Measurements from ENCODE around the gene ANK3. TPM values are rescaled to one million over a fixed set of nuclear protein-coding genes. Genes with fewer than 3 reads are reported as not detected.
A peak's percentile ranks its signal among the peaks of the same experiment; 100 is the strongest.

The ANK3 gene
- polyA plus RNA-seq, 1 donor (not counting 4 experiments of a cell fraction or from before 2014, with no cell fraction given) = 8.3 TPM

DNA sequence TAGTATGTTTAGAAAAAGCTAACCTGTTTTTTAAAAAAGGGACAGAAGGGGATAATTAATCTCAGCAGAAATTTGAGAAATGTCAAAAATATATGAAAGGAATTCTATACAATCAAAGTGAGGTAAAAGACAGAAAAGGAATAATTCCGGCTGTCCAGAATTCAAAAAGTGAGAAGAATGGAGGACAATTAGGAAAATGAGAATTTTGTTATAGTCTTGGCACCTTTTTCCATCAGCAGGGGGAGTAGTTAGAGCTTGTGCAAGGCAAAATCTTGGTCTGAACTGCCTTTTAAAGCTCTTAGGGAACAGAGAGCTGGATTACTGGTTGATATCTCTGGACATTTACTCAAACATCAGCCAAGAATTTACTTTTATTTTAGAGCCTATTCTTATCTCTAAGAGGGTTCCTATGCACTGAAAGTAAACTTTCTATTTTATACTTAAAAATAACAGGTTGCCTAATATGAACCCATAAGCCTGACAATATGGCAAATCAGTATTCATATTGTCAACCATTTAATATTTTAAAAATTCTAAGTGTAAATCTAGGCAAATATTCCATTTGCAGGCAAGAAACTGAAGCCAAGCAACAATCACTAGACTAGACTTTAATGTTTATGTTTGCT is 185.6 kb downstream of the ANK3 start:
- TF ChIP-seq CTCF (optimal IDR thresholded peaks at IDR 0.05 in 1 of 3, IDR thresholded peaks at IDR 0.05 in 1 of 3, conservative IDR thresholded peaks at IDR 0.05 in 1 of 3; ENCODE audit: extremely low read depth in 1 of 3, insufficient read depth in 2 of 3, low read length in 3 of 3) = peak in 2 of 3 experiments; percentile 63 to 68
- no peak for TF ChIP-seq EZH2 (IDR thresholded peaks at IDR 0.05; ENCODE audit: low read length)
- Histone ChIP-seq H3K9me3 (ENCODE audit: control insufficient read depth, low read depth, low read length) (no peaks in the 10 kb centered on the region), H2AFZ (ENCODE audit: control insufficient read depth, low read length) (no peak overlapping the region), H3K27me3 (ENCODE audit: control insufficient read depth, extremely low read depth, insufficient read depth, low read length) (no peaks in the 10 kb centered on the region), H3K79me2 (ENCODE audit: control insufficient read depth, insufficient read depth, low read length) (no peaks in the 10 kb centered on the region), H3K4me1 (ENCODE audit: control insufficient read depth, extremely low read depth, insufficient read depth, low read length) (no peaks in the 10 kb centered on the region), H3K27ac (ENCODE audit: control insufficient read depth, insufficient read depth, low read length) (no peak overlapping the region), H3K4me3 (ENCODE audit: control insufficient read depth in 2 of 3, extremely low read depth in 1 of 3, insufficient read depth in 2 of 3, low read depth in 1 of 3, low read length in 3 of 3) (no peak overlapping the region), H4K20me1 (ENCODE audit: control insufficient read depth, extremely low read depth, insufficient read depth, low read length) (no peaks in the 10 kb centered on the region), H3K36me3 (ENCODE audit: control insufficient read depth in 2 of 2, extremely low read depth in 1 of 2, insufficient read depth in 2 of 2, low read length in 2 of 2) (no peaks in the 10 kb centered on the region), H3K4me2 (ENCODE audit: control insufficient read depth, extremely low read depth, insufficient read depth, low read depth, low read length) (no peak overlapping the region), H3K9me1 (ENCODE audit: control insufficient read depth, extremely low read depth, insufficient read depth, low read length) (no peaks in the 10 kb centered on the region), H3K9ac (ENCODE audit: control insufficient read depth, extremely low read depth, insufficient read depth, low read length) (no peak overlapping the region)
- dilution Hi-C loops (cut with MboI; ENCODE audit: extremely low pct_ligation_motif_present, low sequenced_read_pairs) = loop anchor here (25.0 kb wide), 1 partner anchor 92 kb away; no protein-coding TSS in a partner anchor
- FAIRE-seq (peak; percentile 68), DNase-seq (ENCODE audit: low read depth, low spot score) (no peak)

GRCh38 chr10:60200682-60201053 is 189.0 kb downstream of the ANK3 start:
- H4K20me1 ChIP-seq (ENCODE audit: control insufficient read depth, extremely low read depth, insufficient read depth, low read length) = no peaks in the 10 kb centered on the region
- dilution Hi-C loops (cut with MboI; ENCODE audit: extremely low pct_ligation_motif_present, low sequenced_read_pairs) = loop anchor here (25.0 kb wide), 1 partner anchor 88 kb away; no protein-coding TSS in a partner anchor
- H3K9me1 ChIP-seq (ENCODE audit: control insufficient read depth, extremely low read depth, insufficient read depth, low read length) = no peaks in the 10 kb centered on the region
- H3K4me2 ChIP-seq (ENCODE audit: control insufficient read depth, extremely low read depth, insufficient read depth, low read depth, low read length) = no peak overlapping the region
- no peaks in the 10 kb centered on the region for H3K9me3 ChIP-seq (ENCODE audit: control insufficient read depth, low read depth, low read length)
- TF ChIP-seq EZH2 (IDR thresholded peaks at IDR 0.05; ENCODE audit: low read length) = no peak
- TF ChIP-seq CTCF (optimal IDR thresholded peaks at IDR 0.05 in 1 of 3, IDR thresholded peaks at IDR 0.05 in 1 of 3, conservative IDR thresholded peaks at IDR 0.05 in 1 of 3; ENCODE audit: extremely low read depth in 1 of 3, insufficient read depth in 2 of 3, low read length in 3 of 3) = no peak
- H3K79me2 ChIP-seq (ENCODE audit: control insufficient read depth, insufficient read depth, low read length) = no peaks in the 10 kb centered on the region
- FAIRE-seq = no peak
- peaks cover 7% of the 10 kb centered on the region for H3K4me1 ChIP-seq (ENCODE audit: control insufficient read depth, extremely low read depth, insufficient read depth, low read length)
- H3K36me3 ChIP-seq (ENCODE audit: control insufficient read depth in 2 of 2, extremely low read depth in 1 of 2, insufficient read depth in 2 of 2, low read length in 2 of 2) = no peaks in the 10 kb centered on the region
- H3K9ac ChIP-seq (ENCODE audit: control insufficient read depth, extremely low read depth, insufficient read depth, low read length) = no peak overlapping the region
- no peak overlapping the region for H2AFZ ChIP-seq (ENCODE audit: control insufficient read depth, low read length)
- H3K27ac ChIP-seq (ENCODE audit: control insufficient read depth, insufficient read depth, low read length) = no peak overlapping the region
- no peaks in the 10 kb centered on the region for H3K27me3 ChIP-seq (ENCODE audit: control insufficient read depth, extremely low read depth, insufficient read depth, low read length)
- H3K4me3 ChIP-seq (ENCODE audit: control insufficient read depth in 2 of 3, extremely low read depth in 1 of 3, insufficient read depth in 2 of 3, low read depth in 1 of 3, low read length in 3 of 3) = no peak overlapping the region
- DNase-seq (ENCODE audit: low read depth, low spot score) = no peak

Measured in keratinocyte (primary cell).